PC-9 (cell line): Measurements from ENCODE around the gene DLGAP4. TPM values are rescaled to one million over a fixed set of nuclear protein-coding genes. Genes with fewer than 3 reads are reported as not detected.
A peak's percentile ranks its signal among the peaks of the same experiment; 100 is the strongest.

Source experiments
- BruUV-seq: library from RNA; stranded (reverse); fragments of 400-500 nt; replicated peaks from 2 replicates; lab custom pipeline; 2021; lab: Mats Ljungman, UMichigan
- CTCF ChIA-PET: fragments of 300-600 bp; sonication (Branson Sonifier 250); formaldehyde crosslinking; loops from one replicate; lab custom pipeline; 2022; ENCODE audit warnings: antibody characterized with exemption; lab: Charles Lee
- POLR2A ChIA-PET: fragments of 300-600 bp; sonication (Branson Sonifier 250); formaldehyde crosslinking; loops from one replicate; lab custom pipeline; 2022; ENCODE audit warnings: antibody characterized with exemption; ENCODE audit not compliant: unreplicated experiment; lab: Charles Lee
- DNase-seq, 2 experiments: peaks; one replicate each; pipeline versions ENCODE4 v3.0.0 to v3.0.0-alpha.2; 2015 to 2022; ENCODE audit warnings: mixed read lengths in 1 of 2
- H2AFZ ChIP-seq: fragments of 200-600 bp; sonication (generic); 2 replicates; pipeline ENCODE4 v1.8.1; 2017; ENCODE audit warnings: antibody characterized with exemption
- H3F3A ChIP-seq: fragments of 200-600 bp; sonication (generic); 2 replicates; pipeline ENCODE4 v1.8.1; 2017; ENCODE audit warnings: antibody characterized with exemption, mild to moderate bottlenecking, low read depth; ENCODE audit not compliant: insufficient read depth
- H3K27ac ChIP-seq: fragments of 200-600 bp; sonication (generic); 2 replicates; pipeline ENCODE4 v1.6.1; 2016; ENCODE audit warnings: mixed run types
- H3K27me3 ChIP-seq: fragments of 200-600 bp; sonication (generic); 2 replicates; pipeline ENCODE4 v1.6.1; 2016; ENCODE audit warnings: low read depth, mixed run types; ENCODE audit not compliant: insufficient read depth
- H3K36me3 ChIP-seq: fragments of 200-600 bp; sonication (generic); 2 replicates; pipeline ENCODE4 v1.6.1; 2016; ENCODE audit warnings: low read depth, mixed run types
- H3K4me1 ChIP-seq: fragments of 200-600 bp; sonication (generic); replicated peaks from 2 replicates; pipeline ENCODE4 v1.6.1; 2016; ENCODE audit warnings: mixed run types; ENCODE audit not compliant: insufficient read depth
- H3K4me2 ChIP-seq: fragments of 200-600 bp; sonication (generic); 2 replicates; pipeline ENCODE4 v1.6.1; 2017; ENCODE audit warnings: mixed run types
- H3K4me3 ChIP-seq: fragments of 200-600 bp; sonication (generic); 2 replicates; pipeline ENCODE4 v1.6.1; 2016; ENCODE audit warnings: mixed run types
- H3K79me2 ChIP-seq: fragments of 200-600 bp; sonication (generic); 2 replicates; pipeline ENCODE4 v1.6.1; 2017; ENCODE audit warnings: low read depth, mixed run types
- H3K9me2 ChIP-seq: fragments of 200-600 bp; sonication (generic); 2 replicates; pipeline ENCODE4 v1.8.1; 2017; ENCODE audit warnings: mild to moderate bottlenecking; ENCODE audit not compliant: insufficient read depth
- H3K9me3 ChIP-seq: fragments of 200-600 bp; sonication (generic); 2 replicates; pipeline ENCODE4 v1.8.1; 2016; ENCODE audit warnings: low read depth; ENCODE audit not compliant: insufficient read depth
- H4K20me1 ChIP-seq: fragments of 200-600 bp; sonication (generic); 2 replicates; pipeline ENCODE4 v1.8.1; 2017; ENCODE audit not compliant: insufficient read depth
- EZH2 ChIP-seq: fragments of 200-600 bp; sonication (generic); IDR thresholded peaks from 2 replicates; pipeline ENCODE4 v1.8.0; 2017; ENCODE audit warnings: antibody characterized with exemption, low read depth
- intact Hi-C: fragments of 100-400 bp; cut with micrococcal nuclease; formaldehyde crosslinking; loops from one replicate; pipeline ENCODE4 v1.10.0; 2022; ENCODE audit not compliant: unreplicated experiment
- total RNA-seq: library from RNA; stranded (reverse); gene quantifications from 2 replicates; pipeline ENCODE4 v1.2.3, GENCODE V29; 2021
- TF ChIP-seq, protein P1 (sequence below): fragments of 200-600 bp; sonication (generic); conservative IDR thresholded peaks from 2 replicates; pipeline ENCODE4 v1.6.1; 2017; ENCODE audit warnings: mixed run types, antibody characterized with exemption, mild to moderate bottlenecking, moderate library complexity

The DLGAP4 gene
- total RNA-seq, 1 experiment from 2014 or later, result 62.6 TPM

DNA sequence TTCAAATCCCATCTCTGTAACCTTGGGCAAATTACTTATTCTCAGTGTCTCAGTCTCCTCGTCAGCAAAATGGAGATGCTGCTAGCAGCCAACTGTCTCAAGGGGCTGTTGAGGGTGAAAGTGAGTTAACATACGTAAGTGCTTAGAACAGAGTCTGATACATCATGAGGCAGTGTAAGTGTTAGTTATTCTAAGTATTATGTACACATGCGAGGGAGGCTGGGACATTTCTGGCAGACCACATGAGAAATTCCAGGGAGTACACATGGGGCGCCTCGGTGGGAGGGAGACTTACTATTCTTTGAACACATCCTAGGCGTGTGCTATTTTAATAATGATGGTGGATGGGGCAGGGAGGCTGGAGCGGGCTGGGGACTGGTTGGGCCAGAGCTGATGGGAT, 99.1 kb downstream of the DLGAP4 start:
- TF ChIP-seq, protein P1, sequence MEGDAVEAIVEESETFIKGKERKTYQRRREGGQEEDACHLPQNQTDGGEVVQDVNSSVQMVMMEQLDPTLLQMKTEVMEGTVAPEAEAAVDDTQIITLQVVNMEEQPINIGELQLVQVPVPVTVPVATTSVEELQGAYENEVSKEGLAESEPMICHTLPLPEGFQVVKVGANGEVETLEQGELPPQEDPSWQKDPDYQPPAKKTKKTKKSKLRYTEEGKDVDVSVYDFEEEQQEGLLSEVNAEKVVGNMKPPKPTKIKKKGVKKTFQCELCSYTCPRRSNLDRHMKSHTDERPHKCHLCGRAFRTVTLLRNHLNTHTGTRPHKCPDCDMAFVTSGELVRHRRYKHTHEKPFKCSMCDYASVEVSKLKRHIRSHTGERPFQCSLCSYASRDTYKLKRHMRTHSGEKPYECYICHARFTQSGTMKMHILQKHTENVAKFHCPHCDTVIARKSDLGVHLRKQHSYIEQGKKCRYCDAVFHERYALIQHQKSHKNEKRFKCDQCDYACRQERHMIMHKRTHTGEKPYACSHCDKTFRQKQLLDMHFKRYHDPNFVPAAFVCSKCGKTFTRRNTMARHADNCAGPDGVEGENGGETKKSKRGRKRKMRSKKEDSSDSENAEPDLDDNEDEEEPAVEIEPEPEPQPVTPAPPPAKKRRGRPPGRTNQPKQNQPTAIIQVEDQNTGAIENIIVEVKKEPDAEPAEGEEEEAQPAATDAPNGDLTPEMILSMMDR, result no peak
- TF ChIP-seq EZH2, result no peak
- ChIA-PET POLR2A (no interaction called here), CTCF (no interaction called here)
- Histone ChIP-seq H3K9me2 (no peaks in the 10 kb centered on the region), H3F3A (no peaks in the 10 kb centered on the region), H3K27me3 (peaks cover 31% of the 10 kb centered on the region), H3K36me3 (no peaks in the 10 kb centered on the region), H3K9me3 (no peaks in the 10 kb centered on the region), H3K4me3 (no peak overlapping the region), H3K4me2 (no peak overlapping the region), H3K4me1 (no peaks in the 10 kb centered on the region), H2AFZ (no peak overlapping the region), H3K27ac (no peak overlapping the region), H4K20me1 (no peaks in the 10 kb centered on the region), H3K79me2 (no peaks in the 10 kb centered on the region)
- no peak for DNase-seq
- intact Hi-C loops, result no loop called here
- BruUV-seq, result no TSS peak

DNA sequence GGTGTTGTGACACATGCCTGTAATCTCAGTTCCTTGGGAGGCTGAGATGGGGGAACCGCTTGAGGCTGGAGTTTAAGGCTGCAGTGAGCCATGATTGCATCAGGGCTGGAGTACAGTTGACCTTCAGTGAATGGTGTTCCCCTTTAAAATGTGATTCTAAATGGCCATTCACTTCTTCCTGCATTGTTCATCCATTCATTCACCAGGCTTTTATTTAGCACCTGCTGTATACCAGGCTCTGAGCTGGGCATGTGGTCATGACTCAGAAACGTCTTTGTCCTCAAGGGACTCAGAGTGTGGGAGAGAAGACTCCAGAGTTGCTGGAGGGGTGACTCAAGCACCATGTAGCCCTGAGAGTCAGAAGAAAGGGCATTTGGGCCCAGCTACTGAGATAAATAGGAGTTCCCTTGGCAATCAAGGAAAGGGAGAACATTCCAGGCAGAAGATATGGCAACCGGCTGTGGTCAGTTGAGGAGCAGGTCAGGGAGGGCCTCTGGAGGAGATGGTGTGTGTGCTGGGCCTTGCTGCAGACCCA, 101.1 kb downstream of the DLGAP4 start:
- Histone ChIP-seq H3K4me2 (no peak overlapping the region), H3K79me2 (no peaks in the 10 kb centered on the region), H3K27me3 (peaks cover 13% of the 10 kb centered on the region), H3F3A (no peaks in the 10 kb centered on the region), H4K20me1 (no peaks in the 10 kb centered on the region), H3K4me1 (no peaks in the 10 kb centered on the region), H3K36me3 (no peaks in the 10 kb centered on the region), H3K9me2 (no peaks in the 10 kb centered on the region), H3K4me3 (no peak overlapping the region), H3K27ac (no peak overlapping the region), H3K9me3 (no peaks in the 10 kb centered on the region), H2AFZ (no peak overlapping the region)
- intact Hi-C loops, result no loop called here
- POLR2A ChIA-PET, result no interaction called here
- BruUV-seq, result no TSS peak
- no peak for TF ChIP-seq EZH2
- TF ChIP-seq, protein P1, result no peak
- CTCF ChIA-PET, result no interaction called here
- DNase-seq, result no peak

DNA sequence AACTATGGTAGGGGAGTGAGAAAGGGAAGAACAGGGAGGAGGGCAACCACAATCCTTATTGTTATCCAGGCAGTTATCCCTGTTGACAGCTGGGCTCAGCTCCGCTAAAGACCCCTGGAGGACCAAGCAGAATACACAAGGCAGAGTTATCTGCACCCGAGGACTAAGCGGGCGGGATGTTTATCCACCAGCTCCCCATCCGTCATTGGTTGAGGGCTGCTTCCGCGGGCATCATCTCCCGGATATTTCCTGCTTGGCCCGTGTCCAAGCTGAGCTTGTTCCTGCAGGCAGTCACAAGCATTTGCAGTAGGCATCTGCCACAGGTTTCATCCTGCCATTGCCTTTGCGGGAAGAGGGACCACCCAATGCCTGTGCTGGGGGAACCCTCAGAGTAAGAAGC, 102.1 kb downstream of the DLGAP4 start:
- H2AFZ ChIP-seq, result no peak overlapping the region
- H3K4me1 ChIP-seq, result no peaks in the 10 kb centered on the region
- H3K9me3 ChIP-seq, result no peaks in the 10 kb centered on the region
- DNase-seq, result peak in 1 of 2 experiments; percentile 16
- no peak overlapping the region for H3K4me3 ChIP-seq
- CTCF ChIA-PET, result interaction anchor here (0.7 kb wide), 1 partner anchor 233 kb away, joined by 5 read pairs; no protein-coding TSS in a partner anchor
- no peaks in the 10 kb centered on the region for H3F3A ChIP-seq
- no peak overlapping the region for H3K4me2 ChIP-seq
- TF ChIP-seq, protein P1, result no peak
- TF ChIP-seq EZH2, result no peak
- no peaks in the 10 kb centered on the region for H3K79me2 ChIP-seq
- intact Hi-C loops, result no loop called here
- POLR2A ChIA-PET, result no interaction called here
- H4K20me1 ChIP-seq, result no peaks in the 10 kb centered on the region
- H3K9me2 ChIP-seq, result no peaks in the 10 kb centered on the region
- H3K36me3 ChIP-seq, result no peaks in the 10 kb centered on the region
- peaks cover 7% of the 10 kb centered on the region for H3K27me3 ChIP-seq
- no TSS peak for BruUV-seq
- no peak overlapping the region for H3K27ac ChIP-seq
